Nephron progenitor cell (in vitro differentiated cells): ENCODE measurements around the gene PTGFRN.

Experiments used
- DNase-seq: peaks from one replicate; pipeline ENCODE4 v3.0.0; 2021
- H3K27ac Mint-ChIP-seq: 2 replicates; pipeline ENCODE4 v1.8.0; 2021; ENCODE audit warnings: mild to moderate bottlenecking, moderate library complexity, mixed read lengths
- H3K27me3 Mint-ChIP-seq: 2 replicates; pipeline ENCODE4 v1.8.0; 2021; ENCODE audit warnings: mild to moderate bottlenecking, low read depth, mixed read lengths; ENCODE audit not compliant: poor library complexity
- H3K36me3 Mint-ChIP-seq: 2 replicates; pipeline ENCODE4 v1.8.0; 2021; ENCODE audit warnings: low read depth, mixed read lengths
- H3K4me1 Mint-ChIP-seq: 2 replicates; pipeline ENCODE4 v1.8.0; 2021; ENCODE audit warnings: mixed read lengths
- H3K4me3 Mint-ChIP-seq: 2 replicates; pipeline ENCODE4 v1.8.0; 2021; ENCODE audit warnings: mild to moderate bottlenecking, moderate library complexity, mixed read lengths
- H3K9me3 Mint-ChIP-seq: 2 replicates; pipeline ENCODE4 v1.8.0; 2021; ENCODE audit warnings: mild to moderate bottlenecking, moderate library complexity, mixed read lengths
- TF ChIP-seq, protein P1 (sequence below): fragments of 200-600 bp; sonication (generic); IDR thresholded peaks from 2 replicates; pipeline ENCODE4 v1.5.0; 2021; ENCODE audit warnings: antibody characterized with exemption

The PTGFRN gene

GRCh38 chr1:116982319-116983004, 72.7 kb downstream of the PTGFRN start:
- DNase-seq, result no peak
- Mint-ChIP-seq H3K27me3 (peaks cover 3% of the 10 kb centered on the region), H3K4me3 (no peak overlapping the region), H3K9me3 (peaks cover 25% of the 10 kb centered on the region), H3K4me1 (peaks cover 33% of the 10 kb centered on the region), H3K27ac (peak overlapping the region; percentile 94), H3K36me3 (peaks cover 88% of the 10 kb centered on the region)
- TF ChIP-seq, protein P1, sequence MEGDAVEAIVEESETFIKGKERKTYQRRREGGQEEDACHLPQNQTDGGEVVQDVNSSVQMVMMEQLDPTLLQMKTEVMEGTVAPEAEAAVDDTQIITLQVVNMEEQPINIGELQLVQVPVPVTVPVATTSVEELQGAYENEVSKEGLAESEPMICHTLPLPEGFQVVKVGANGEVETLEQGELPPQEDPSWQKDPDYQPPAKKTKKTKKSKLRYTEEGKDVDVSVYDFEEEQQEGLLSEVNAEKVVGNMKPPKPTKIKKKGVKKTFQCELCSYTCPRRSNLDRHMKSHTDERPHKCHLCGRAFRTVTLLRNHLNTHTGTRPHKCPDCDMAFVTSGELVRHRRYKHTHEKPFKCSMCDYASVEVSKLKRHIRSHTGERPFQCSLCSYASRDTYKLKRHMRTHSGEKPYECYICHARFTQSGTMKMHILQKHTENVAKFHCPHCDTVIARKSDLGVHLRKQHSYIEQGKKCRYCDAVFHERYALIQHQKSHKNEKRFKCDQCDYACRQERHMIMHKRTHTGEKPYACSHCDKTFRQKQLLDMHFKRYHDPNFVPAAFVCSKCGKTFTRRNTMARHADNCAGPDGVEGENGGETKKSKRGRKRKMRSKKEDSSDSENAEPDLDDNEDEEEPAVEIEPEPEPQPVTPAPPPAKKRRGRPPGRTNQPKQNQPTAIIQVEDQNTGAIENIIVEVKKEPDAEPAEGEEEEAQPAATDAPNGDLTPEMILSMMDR, result no peak

DNA sequence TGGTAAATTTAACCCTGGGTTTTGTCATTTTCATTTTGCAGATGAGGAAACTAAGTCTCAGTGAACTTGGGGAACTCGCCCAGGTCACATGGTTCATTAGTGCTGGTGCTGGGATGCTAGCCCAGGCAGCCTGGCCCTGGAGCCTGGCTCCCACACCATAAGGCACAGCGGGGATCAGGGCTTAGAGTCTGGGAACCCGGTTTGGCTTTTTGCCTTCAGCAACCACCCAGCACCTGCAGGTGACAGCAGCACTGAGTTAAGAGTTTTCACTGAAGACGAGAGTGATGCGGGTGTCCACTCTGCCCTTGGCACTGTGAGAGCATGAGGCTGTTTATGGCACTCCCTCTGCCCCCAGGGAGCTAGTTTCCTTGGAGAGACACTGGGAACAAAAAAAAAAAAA, 73.4 kb downstream of the PTGFRN start:
- no peak overlapping the region for H3K27ac Mint-ChIP-seq
- no peak for DNase-seq
- peaks cover 3% of the 10 kb centered on the region for H3K27me3 Mint-ChIP-seq
- H3K4me3 Mint-ChIP-seq, result no peak overlapping the region
- peaks cover 19% of the 10 kb centered on the region for H3K9me3 Mint-ChIP-seq
- H3K36me3 Mint-ChIP-seq, result peaks cover 88% of the 10 kb centered on the region
- H3K4me1 Mint-ChIP-seq, result peaks cover 39% of the 10 kb centered on the region
- TF ChIP-seq, protein P1, result no peak

GRCh38 chr1:116983678-116984077, 74.0 kb downstream of the PTGFRN start:
- Mint-ChIP-seq H3K9me3 (peaks cover 16% of the 10 kb centered on the region), H3K36me3 (peaks cover 92% of the 10 kb centered on the region), H3K27ac (no peak overlapping the region), H3K27me3 (peaks cover 3% of the 10 kb centered on the region), H3K4me1 (peaks cover 45% of the 10 kb centered on the region), H3K4me3 (no peak overlapping the region)
- TF ChIP-seq, protein P1, result no peak
- no peak for DNase-seq

DNA sequence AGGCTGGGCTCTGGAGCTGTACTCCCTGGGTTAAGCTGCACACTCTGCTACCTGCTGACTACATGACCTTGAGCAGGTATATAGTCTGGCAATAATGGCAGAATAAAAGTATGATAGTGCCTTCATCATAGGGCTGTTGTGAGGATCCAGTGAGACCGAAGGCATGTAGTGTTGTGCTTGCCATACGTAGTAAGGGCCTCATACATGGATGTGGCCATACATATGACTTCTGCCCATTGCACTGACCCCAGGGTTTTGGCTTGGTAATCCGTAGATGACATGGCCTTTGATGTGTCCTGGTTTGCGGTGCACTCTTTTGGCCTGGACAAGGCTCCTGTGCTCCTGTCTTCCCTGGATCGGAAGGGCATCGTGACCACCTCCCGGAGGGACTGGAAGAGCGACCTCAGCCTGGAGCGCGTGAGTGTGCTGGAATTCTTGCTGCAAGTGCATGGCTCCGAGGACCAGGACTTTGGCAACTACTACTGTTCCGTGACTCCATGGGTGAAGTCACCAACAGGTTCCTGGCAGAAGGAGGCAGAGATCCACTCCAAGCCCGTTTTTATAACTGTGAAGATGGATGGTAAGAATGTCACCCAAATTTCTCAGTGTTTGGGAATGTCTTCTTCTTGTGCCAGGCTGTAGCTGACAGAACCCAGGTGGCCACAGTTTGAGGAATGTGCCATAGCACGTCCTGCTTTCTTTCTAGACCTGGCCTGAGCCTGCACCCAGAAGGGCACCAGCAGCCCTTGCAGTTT, 74.9 kb downstream of the PTGFRN start:
- peaks cover 47% of the 10 kb centered on the region for H3K4me1 Mint-ChIP-seq
- peaks cover 7% of the 10 kb centered on the region for H3K9me3 Mint-ChIP-seq
- peaks cover 91% of the 10 kb centered on the region for H3K36me3 Mint-ChIP-seq
- TF ChIP-seq, protein P1, result no peak
- DNase-seq, result no peak
- H3K27ac Mint-ChIP-seq, result no peak overlapping the region
- H3K27me3 Mint-ChIP-seq, result peaks cover 3% of the 10 kb centered on the region
- no peak overlapping the region for H3K4me3 Mint-ChIP-seq

DNA sequence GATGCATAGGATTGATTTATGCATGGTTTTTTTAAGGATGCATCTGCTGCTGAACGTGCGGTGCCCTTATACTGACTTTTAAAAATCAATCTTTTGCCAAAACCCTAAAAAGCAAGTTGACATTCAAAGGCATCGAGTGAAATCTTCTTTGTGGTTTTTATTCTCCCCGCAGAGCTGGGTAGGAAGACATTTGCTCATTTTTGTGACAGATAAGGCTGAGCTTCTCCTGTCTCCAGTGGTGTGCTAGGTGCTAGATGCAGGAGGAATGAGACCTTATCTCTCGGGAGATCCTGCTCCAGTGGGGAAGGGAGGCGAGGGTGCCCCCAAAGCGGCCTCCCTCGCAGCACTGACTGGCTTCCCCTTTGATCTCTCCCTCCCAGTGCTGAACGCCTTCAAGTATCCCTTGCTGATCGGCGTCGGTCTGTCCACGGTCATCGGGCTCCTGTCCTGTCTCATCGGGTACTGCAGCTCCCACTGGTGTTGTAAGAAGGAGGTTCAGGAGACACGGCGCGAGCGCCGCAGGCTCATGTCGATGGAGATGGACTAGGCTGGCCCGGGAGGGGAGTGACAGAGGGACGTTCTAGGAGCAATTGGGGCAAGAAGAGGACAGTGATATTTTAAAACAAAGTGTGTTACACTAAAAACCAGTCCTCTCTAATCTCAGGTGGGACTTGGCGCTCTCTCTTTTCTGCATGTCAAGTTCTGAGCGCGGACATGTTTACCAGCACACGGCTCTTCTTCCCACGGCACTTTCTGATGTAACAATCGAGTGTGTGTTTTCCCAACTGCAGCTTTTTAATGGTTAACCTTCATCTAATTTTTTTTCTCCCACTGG, 76.9 kb downstream of the PTGFRN start:
- H3K27me3 Mint-ChIP-seq, result peaks cover 6% of the 10 kb centered on the region
- DNase-seq, result no peak
- peaks cover 3% of the 10 kb centered on the region for H3K9me3 Mint-ChIP-seq
- H3K27ac Mint-ChIP-seq, result peak overlapping the region; percentile 87
- peak overlapping the region; percentile 6 for H3K4me3 Mint-ChIP-seq
- TF ChIP-seq, protein P1, result no peak
- peaks cover 52% of the 10 kb centered on the region for H3K4me1 Mint-ChIP-seq
- H3K36me3 Mint-ChIP-seq, result peaks cover 92% of the 10 kb centered on the region
